ENCODE measurements around the gene RNF186.
"Not testable (repeated sequence)": the region's sequence is repeated elsewhere in the genome, so short reads cannot be mapped to it uniquely, and the experiment has no call there.

RNF186 gene

DNA sequence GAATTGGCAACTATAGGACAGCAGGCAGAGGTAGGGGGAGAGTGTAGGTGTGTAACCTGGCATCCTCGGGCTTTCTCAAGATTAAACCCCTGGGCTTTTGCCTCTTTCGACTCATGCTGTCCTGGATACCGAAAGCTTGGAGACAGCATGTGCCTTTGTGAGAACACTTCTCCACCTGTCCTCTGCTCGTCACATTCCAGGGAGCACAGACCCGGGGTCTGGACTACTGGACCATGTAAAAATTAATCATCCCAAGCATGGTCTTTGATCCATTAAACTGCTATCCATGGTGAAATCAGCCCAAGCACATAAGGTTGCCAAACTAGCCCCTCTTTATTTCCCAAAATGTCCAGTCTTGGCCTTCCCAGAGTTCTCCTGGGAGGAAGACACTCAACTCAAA lies 9.0 kb upstream of the RNF186 start:
- FAIRE-seq = no peak

DNA sequence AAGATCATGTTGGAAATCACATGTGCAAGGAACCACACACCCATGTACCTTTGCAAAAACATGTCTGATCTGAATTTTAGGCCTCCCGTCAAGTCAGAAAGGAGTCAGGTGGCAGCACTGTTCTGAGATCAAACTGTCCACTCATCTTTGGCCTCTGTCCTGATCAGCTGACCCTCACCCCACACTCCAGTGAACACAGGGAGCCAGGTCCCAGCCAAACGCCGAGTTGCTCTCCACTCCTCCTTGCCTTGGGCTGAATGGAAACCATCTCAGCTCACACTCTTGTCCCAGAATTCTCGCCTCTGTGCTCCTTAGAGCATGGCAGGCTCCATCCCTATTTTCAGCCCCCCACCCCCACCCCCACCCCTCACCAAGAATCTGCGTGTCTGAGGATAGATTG lies 4.6 kb upstream of the RNF186 start:
- FAIRE-seq = no peak

DNA sequence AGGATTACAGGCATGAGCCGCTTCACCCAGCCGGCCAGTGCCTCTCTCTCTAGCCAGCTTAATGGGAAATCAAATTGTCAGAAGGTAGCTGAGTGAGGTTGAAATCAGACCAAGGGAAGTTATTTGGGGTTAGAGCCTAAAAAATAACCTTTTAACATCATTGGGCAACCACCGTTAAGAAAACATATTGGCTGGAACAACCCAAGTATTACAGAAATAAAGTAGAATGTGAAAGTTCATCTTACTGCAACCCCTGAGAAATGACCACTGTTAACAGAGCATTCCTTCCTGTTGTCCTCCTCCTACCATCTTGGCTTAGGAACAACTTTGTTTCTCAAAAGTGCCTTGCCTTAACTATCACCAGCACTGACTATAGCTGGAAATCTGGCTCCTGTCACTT lies 3.2 kb upstream of the RNF186 start:
- no peak for FAIRE-seq

DNA sequence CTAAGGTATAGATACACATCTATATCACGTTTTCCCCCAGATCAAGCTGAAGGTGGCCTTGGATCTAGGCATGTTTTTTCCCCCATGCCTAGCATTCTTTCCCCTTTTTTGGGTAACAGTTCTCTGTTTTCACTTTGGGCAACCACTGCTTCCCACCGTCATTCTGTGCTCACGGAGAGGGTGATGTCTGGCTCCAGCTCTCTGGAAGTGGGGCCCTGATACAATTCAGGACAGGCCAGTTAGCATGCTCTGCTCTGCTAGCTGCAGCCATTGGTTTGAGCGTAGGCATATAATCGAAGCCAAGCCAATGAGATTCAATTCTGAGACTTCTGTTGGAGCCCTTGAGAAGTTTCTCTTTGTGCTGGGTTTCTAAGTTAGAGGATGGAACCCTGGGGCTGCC lies 2.1 kb upstream of the RNF186 start:
- FAIRE-seq = no peak

DNA sequence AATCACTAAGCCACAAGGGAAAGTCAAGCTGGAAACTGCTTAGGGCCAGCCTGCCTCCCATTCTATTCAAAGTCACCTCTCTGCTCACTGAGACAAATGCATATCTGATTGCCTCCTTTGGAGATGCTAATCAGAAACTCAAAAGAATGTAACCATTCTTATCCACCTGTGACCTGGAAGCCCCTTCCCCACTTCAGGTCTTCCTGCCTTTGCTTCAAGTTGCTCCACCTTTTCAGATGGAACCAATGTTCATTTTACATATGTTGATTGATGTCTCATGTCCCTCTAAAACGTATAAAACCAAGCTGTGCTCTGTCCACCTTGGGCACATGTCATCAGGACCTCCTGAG lies 1.6 kb upstream of the RNF186 start:
- FAIRE-seq = not testable (repeated sequence)

DNA sequence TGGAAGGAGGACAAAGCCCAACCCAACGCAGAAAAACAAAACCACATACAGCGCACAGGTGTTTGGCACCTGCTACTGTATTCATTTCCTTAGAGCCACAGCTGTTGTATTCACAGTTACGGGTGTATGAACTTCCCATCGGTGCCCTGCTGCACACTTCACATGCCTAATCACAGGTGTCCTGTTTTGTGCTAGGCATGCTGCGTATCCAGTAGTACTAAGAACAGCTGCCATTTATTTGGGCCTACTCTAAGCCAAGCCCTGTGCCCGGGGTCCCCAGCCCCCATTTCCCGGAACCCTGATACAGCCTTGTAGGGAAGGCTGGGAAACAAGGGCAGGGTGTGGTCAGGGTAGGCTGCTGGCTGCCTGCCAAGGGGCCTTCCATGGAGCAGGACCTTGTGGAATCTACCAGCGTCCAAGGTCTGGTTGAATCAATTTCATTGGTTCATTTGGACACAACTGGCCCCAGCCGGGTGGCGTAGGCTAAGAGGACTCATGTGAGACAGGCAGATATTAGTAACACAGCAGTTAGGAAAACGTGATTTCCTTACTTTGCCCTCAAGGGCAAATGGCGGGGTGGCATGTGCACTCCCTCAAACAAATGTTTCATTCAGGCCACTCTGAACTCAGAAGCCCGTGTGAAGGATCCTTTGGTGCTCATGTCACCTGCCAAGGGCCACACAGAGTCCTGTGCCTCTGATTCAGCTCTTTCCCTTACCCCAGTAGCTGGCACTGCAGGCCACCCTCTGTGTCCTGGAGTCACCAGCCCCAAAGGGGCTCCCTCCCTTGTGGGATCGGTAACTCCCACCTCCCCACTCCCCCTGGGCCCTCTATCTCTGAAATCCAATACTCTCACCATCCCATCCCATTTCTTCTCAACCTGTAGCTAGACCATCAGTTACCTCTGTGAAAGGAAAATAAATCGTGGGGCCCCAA lies 986 bp upstream of the RNF186 start:
- FAIRE-seq = no peak

DNA sequence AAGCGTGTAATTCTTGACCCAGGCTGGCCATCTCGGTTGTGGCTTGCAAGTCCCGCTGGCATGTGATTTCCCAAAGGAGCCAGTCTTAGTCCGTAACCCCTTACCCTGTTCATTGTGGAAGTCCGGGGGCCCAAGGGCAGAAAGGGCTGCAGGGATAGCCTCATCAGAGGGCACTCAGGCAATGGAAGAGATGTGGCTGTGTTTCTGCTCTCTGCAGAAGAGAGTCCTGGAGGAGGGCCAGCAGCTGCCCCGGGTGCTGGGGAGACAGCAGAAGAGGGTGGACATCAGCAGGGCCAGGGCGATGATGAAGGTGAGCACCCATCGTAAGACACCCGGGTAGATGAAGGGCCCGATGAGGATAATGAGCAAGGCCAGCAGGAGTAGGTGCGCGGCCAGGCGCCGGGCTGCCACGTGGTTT lies 830 bp downstream of the RNF186 start:
- FAIRE-seq = no peak

DNA sequence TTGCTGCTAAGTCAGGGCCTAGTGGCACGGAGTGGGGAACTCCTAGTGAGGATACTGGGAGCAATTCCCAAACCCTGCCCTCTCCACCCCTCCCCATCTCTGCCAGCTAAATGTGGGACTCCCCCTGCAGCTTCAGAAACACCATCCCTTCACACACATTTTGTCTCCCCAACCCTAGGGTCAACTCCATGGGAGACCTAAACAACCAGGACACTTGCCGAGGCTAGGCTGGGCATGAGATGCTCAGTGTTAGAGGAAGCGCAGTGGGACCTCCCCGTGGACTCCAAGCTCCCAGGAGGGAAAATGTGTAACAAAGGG lies 1.5 kb downstream of the RNF186 start:
- FAIRE-seq = no peak

DNA sequence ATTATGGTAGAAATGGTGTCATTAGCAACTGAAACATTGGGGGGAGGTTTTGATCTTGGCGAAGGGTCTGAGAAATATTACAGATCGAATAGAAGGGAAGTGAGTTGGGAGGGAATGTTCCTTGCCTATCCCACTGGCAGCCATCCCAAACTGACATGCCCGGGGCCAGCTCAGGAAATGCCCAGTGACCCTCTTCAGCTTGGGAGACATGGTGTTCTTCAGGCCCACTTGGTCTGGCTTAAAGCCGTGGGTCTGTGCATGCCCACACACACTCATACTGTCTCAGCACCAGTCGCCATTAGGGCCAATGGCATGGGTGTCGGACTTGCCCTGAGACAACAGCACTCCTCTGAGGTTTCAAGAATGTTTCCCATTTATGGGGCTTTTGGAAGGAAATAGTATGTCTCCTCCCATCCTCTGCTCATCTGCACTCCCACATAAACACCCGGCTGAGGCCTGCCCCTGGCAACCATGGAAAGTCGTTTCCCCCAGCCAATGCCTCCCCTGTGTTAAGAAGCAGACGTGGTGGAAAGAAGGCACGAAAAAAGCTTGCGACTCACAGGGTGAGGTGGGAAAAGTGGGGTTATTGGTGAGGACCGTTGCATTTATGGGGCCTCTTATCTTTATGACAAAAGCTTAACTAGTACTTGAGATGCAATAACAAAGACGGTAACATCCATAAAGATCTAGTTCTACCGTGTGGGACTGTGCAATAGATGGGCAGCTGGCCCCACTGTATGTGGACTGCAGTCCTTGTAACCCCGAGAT lies 2.0 kb downstream of the RNF186 start:
- no peak for FAIRE-seq

DNA sequence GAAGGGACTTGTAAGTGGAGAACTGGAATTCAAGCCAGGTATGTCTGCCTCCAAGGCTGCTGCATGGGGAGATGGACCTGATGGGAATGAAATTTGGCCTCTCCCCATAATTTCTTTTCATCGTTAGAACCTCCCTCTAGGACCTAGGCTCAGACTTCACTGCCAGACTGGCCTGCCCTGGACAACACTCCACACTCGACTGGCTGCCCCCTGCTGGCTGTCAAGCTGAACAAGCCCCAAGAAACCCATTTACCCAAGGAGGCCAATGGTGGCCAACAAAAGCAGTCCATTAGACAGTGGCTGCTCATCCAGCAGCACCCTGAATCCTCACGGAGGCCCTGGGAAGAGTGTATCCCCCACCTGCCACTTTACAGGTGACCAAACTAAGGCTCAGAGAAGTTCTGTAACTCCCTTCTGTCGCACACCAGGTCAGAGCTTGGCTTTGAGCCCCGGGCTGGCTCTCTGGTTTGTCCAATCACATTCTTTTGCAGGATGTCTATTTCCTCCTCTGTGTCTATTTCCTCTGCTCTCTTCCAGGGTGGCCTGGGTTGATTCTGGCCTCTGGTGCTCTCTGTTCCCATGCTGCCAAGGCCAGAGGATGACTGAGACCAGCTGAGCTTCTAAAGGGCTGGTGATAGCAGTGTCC lies 3.8 kb downstream of the RNF186 start:
- FAIRE-seq = no peak

DNA sequence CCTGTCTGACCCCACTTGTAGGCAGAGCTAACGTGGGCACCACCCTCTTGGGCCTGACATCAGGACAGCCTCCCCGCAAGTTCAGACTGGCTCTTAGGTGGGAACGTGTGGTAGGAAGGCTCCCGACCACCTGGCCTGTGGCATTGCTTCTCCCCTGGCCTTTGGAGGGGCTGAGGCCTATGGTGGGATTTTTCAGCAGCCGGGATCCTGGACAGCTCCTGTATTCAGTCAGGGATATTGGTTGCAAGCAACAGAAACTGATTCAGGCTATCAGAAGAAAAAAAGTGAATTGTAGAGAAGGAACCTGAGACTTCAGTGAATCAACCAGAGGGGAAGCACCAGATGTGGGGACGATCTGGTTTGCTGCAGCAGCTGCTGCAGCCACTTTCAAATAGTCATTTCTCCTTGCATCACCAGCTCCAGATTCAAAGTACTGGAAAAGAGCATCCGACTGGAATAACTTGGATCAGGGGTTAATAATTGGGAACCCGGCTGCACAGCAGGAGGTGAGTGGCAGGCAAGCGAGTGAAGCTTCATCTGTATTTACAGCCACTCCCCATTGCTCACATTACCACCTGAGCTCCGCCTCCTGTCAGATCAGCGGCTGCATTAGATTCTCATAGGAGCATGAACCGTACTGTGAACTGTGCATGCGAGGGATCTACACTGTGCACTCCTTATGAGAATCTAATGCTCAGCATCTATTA lies 5.9 kb downstream of the RNF186 start:
- no peak for FAIRE-seq

DNA sequence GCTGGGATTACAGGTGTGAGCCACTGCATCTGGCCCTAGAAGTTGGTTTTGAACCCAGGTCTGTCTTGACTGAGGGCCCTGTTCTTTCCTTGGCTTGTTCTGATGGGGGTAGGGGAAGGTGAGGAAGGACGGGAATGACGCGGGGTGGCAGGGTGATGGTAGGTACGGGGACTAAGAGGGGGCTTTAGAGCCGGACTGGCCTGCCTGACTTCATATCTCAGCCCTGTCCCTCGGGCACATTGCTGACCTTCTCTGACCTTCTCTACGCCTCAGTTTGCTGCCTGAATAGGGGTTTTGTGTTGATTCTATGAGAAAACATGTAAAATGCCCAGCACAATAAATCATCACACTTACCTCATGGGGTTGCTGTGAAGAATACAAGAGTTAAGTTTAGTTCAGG lies 6.7 kb downstream of the RNF186 start:
- FAIRE-seq = no peak

DNA sequence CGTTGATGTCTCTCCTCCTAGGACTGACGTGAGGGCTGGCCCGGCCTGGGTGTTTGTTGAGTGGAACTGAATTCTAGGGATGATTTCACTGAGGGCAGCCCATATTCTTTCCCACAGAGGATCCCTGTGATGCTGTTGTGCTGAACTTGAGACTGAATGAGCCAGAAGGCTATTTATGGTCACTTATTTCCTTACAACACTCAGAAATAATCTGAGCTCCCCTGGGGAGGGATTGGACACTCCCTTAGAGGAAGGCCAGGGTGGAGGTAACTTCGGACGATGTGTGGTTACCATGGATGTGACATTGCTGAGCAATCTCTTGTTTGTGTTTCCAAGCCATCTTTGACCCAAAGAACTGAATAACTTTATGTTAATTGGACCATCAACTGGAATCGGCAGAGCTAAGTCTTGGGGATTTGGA lies 10.2 kb downstream of the RNF186 start:
- no peak for FAIRE-seq

DNA sequence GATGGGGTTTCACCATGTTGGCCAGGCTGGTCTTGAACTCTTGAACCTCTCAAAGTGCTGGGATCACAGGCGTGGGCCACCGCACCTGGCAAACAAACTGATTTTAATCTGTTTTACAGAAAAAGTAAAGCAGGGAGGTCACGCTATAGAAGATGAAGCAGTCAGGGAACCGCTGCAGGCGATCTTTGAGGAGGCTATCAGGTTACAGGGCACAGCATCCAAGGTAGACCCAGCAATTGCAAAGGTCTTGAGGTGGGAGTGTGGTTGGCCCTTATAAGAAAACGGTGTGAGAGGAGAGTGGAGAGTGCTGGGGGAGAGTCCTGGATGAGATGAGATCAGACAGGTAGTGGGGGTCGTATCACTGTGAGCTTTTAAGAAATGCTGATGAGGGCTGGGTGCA lies 12.8 kb downstream of the RNF186 start:
- no peak for FAIRE-seq

DNA sequence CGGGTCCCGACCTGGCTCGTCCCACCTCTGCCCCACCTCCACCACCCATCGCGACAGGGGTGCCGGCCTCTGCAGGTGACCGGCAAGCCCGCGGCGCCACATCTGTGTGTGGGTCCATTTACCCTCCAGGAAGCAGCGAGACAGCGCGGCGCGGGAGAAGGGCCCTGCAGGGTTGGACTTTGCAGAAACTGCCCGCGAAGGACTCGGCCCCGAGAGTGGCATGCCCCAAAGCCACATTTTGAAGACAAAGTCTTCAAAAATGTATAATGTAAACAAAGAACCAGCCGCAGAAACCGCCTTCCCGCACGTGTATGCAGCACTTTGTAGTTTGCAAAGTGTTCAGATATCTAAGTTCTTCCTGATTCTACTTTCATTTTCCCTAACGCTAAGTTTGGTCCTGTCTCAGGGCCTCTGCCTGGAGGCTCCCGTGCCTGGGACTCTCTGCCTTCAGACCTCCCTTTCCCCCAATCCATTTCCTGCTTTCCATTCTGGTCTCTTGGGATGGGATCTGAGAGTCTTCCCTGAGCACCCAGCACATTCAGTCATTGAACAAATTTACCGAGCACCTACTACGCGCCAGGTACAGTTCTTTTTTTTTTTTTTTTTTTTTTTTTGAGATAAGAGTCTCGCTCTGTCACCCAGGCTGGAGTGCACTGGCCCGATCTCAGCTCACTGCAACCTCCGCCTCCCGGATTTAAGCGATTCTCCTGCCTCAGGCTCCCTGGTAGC lies 14.8 kb downstream of the RNF186 start:
- no peak for FAIRE-seq

DNA sequence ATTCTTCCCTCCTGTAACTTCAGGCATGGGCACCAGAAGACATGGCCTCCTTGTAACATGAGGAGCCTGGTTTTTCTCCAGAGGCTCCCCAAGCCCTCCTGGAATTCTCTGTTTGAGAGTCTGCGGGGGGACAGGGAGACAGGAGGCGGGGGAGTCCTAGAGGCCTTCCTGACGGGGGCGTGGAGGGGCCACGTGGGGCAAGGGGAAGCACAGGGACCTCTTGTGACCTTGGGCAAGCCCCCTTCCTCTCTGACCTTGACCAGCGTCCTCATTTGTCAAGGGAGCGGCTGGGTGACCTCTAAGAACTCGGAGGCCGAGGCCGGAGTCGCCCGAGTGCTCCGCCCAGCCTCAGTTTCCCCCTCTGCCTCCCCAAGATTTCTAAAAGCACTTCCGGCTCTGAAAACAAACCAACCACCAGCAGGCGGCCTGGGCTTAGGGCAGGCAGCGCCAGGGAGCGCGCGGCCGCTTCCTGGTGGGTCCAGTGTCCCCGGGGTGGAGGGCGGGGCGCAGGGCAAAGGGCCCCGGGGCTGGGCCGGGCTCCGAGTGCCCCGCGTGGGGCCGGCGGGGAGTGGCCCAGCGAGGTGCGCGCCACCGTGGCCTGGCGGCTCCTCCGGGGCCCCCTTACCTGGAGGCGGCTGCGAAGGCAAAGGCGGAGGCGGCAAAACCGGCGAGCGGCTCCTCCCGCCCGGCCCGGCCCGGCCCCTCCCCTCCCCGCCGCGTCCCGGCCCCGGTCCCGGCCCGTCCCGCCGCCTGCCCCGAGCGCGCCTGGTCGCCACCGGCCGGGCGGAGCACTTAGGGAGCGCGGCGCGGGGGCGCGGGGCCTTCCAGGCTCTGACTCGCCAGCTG lies 15.6 kb downstream of the RNF186 start, which contains the start of gene TMCO4:
Gene TMCO4 (minus strand): TSS at position 687 of the 846 bp plus-strand sequence. CDS start 19,158 bp downstream, outside the sequence.
- FAIRE-seq = no peak

DNA sequence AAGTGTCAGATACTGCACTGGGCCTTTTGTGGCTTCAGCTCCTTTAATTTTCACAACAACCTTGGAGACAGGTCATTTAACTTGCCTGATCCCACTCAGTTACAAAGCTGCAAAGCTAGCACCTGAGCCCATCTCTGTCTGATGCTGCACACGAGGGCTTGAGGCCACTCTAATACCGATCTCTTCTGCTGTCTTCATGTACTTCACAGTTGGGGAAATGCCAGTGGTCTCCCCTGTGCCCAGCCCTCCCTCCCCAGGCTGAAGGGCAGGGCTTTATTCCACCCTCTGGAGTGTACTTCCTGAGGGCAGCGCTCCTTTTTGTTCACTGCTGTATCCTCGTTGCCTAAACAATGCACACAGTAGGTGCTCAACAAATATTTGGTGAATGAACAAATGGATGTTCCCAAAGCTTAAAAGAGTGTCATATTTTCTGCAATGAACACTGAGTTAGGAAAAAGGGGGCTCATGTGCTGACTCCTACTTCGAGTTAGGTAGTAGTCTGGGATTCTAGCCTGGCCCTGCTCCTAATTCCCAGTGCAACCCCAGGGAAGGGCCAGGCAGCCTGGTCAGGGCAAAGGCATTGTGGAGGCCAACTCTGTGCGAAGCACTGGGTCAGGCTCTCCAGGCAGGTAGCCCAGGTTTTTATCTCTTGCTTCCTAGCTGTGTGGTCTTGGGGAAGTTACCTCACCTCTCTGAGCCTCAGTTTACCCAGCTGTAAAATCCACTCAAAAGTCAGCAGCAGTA lies 16.4 kb downstream of the RNF186 start:
- FAIRE-seq = no peak

DNA sequence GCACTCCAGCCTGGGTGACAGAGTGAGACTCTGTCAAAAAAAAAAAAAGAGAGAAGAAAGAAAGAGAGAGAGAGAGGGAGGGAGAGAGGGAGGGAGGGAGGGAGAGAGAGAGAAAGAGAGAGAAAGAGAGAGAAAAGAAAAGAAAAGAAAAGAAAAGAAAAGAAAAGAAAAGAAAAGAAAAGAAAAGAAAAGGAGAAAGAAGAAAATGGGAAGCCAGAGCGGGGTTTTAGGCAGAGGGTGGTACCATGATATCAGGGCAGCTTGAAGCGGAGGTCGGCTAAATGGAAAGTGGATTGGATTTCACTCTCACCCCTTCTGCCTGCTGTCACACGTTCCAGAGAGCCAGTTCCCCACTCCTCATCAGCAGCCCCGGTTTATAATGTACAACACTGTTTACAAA lies 17.3 kb downstream of the RNF186 start:
- no peak for FAIRE-seq

DNA sequence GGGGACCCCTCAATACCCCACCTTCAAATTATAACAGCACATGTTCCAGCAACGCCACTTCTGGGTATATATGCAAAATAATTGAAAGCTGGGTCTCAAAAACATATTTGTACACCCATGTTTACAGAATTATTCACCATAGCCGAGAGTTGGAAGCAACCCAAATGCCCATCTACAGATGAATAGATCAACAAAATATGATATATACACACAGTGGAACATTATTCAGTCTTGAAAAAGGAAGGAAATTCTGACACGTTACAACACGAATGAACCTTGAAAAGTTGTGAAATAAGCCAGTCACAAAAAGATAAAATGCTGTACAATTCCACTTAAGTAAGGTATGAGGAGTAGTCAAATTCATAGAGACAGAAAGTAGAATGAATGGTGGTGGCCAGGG lies 20.5 kb downstream of the RNF186 start:
- no peak for FAIRE-seq

DNA sequence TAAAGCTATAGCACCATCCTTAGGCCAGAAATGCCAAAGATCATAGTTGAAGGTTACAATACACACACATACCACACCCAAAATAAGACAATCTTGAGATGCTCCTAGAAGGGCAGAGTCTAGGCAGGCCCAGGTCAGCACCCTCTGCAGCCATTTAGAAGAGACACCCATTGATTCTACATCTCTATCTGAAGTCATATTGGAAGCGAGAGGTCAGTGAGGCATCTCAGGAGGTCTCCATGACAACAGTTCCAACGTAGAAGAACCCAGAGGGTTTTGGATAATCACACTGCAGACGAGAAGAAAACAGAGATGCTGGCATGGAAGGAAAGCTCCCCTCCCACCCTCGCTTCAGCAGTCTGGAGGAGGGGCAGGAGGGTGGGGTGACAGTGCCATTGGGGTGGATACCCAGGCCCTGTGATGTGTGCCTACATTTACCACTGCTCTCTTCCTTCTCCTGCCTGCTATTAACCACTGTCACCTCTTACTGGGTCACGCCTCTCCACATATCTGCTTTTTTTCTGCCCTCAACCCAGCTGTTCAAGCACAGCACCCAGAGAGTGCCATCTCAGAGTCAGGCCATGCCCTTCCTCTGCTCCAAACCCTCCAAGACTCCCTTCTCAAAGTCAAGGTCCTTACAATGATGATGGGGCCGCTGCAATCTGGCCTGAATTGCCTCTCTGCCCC lies 21.6 kb downstream of the RNF186 start:
- no peak for FAIRE-seq

Data from G401.6 (cell line).